Thymus (tissue), 11 donors: ENCODE measurements around the gene VCP. TPM values are rescaled to one million over a fixed set of nuclear protein-coding genes. Genes with fewer than 3 reads are reported as not detected.
A peak's percentile ranks its signal among the peaks of the same experiment; 100 is the strongest.

Experiments
- DNase-seq, 9 donors: peaks; one replicate each; pipeline ENCODE4 v3.0.0-alpha.2; 2013; ENCODE audit warnings: low spot score in 9 of 9, low read depth in 6 of 9, missing footprints in 1 of 9
- H3K27ac ChIP-seq, 2 donors: one replicate each; pipeline ENCODE4 v1.5.1; 2013; ENCODE audit warnings: control low read depth in 1 of 2, low read depth in 1 of 2, low read length in 1 of 2, mild to moderate bottlenecking in 1 of 2, moderate library complexity in 1 of 2
- H3K27me3 ChIP-seq, 2 donors: one replicate each; pipeline ENCODE4 v1.5.1; 2013; ENCODE audit warnings: low read length in 1 of 2; ENCODE audit not compliant: control insufficient read depth in 2 of 2, insufficient read depth in 1 of 2
- H3K36me3 ChIP-seq, 2 donors: one replicate each; pipeline ENCODE4 v1.5.1; 2013; ENCODE audit warnings: low read length in 1 of 2, mild to moderate bottlenecking in 1 of 2, moderate library complexity in 1 of 2; ENCODE audit not compliant: control insufficient read depth in 2 of 2, insufficient read depth in 2 of 2
- H3K4me1 ChIP-seq, 2 donors: one replicate each; pipeline ENCODE4 v1.5.1; 2013; ENCODE audit warnings: low read length in 2 of 2; ENCODE audit not compliant: control insufficient read depth in 2 of 2, insufficient read depth in 2 of 2
- H3K4me3 ChIP-seq, 2 donors: one replicate each; pipeline ENCODE4 v1.5.1; 2013; ENCODE audit warnings: low read length in 2 of 2, control low read depth in 1 of 2, mild to moderate bottlenecking in 1 of 2
- H3K9me3 ChIP-seq, 2 donors: one replicate each; pipeline ENCODE4 v1.5.1; 2013; ENCODE audit warnings: low read length in 1 of 2, mild to moderate bottlenecking in 1 of 2; ENCODE audit not compliant: control insufficient read depth in 2 of 2, insufficient read depth in 1 of 2
- WGBS: extraction: QIAGEN DNeasy Blood & Tissue Kit; methylation state at CpG from one replicate; pipeline ENCODE4 v1.1.7; 2013; 5-methylcytosine and 5-hydroxymethylcytosine counted together
- polyA plus RNA-seq: library from polyadenylated mRNA; stranded (reverse); fragments of 200-250 nt; gene quantifications from one replicate; pipeline ENCODE4 v1.2.3, GENCODE V29; 2013
- total RNA-seq: library from RNA; stranded (reverse); fragments of 120-200 nt; gene quantifications from one replicate; pipeline ENCODE4 v1.2.4, GENCODE V29; 2013
- donor health status: healthy.

The VCP gene
- total and polyA plus RNA-seq, 2 donors: 71.1 to 227 TPM

- Histone ChIP-seq H3K27me3 (peaks cover 0 to 4% of the 10 kb centered on the region in 2 donors), H3K27ac (peak overlapping the region; percentile 20 to 40), H3K4me3 (no peak overlapping the region), H3K36me3 (peaks cover 8 to 10% of the 10 kb centered on the region in 2 donors), H3K4me1 (peaks cover 40 to 62% of the 10 kb centered on the region in 2 donors), H3K9me3 (peaks cover 0 to 1% of the 10 kb centered on the region in 2 donors)
- 97% methylated on average over 3 of the region's 3 CpGs for WGBS
- DNase-seq: no peak
Observed at GRCh38 chr9:35112257-35113020, 40.0 kb upstream of the VCP start.

- DNase-seq: peak; percentile 85 to 97 (median 91)
- peaks cover 37 to 51% of the 10 kb centered on the region in 2 donors for H3K4me1 ChIP-seq
- WGBS: 3% methylated on average over 57 of the region's 57 CpGs
Observed at GRCh38 chr9:35111001-35111933, 38.8 kb upstream of the VCP start.

GRCh38 chr9:35110327-35110761 is 37.9 kb upstream of the VCP start:
- Histone ChIP-seq H3K36me3 (peaks cover 25 to 29% of the 10 kb centered on the region in 2 donors), H3K27me3 (no peaks in the 10 kb centered on the region), H3K9me3 (peaks cover 0 to 1% of the 10 kb centered on the region in 2 donors), H3K27ac (no peak overlapping the region), H3K4me3 (no peak overlapping the region), H3K4me1 (peaks cover 35 to 43% of the 10 kb centered on the region in 2 donors)
- WGBS: 66% methylated on average over 3 of the region's 3 CpGs
- DNase-seq: no peak

More at GRCh38 chr9:35111001-35111933, 38.8 kb upstream of the VCP start:
- peaks cover 20% of the 10 kb centered on the region in 2 donors for H3K36me3 ChIP-seq
- H3K9me3 ChIP-seq: peaks cover 0 to 1% of the 10 kb centered on the region in 2 donors
- H3K4me3 ChIP-seq: peak overlapping the region; percentile 52 to 65
- H3K27ac ChIP-seq: peak overlapping the region; percentile 43 to 74
- H3K27me3 ChIP-seq: no peaks in the 10 kb centered on the region

GRCh38 chr9:35108946-35109575 is 36.6 kb upstream of the VCP start:
- H3K9me3 ChIP-seq: peaks cover 0 to 1% of the 10 kb centered on the region in 2 donors
- peaks cover 22 to 30% of the 10 kb centered on the region in 2 donors for H3K4me1 ChIP-seq
- no peak for DNase-seq
- no peak overlapping the region for H3K27ac ChIP-seq
- no peaks in the 10 kb centered on the region for H3K27me3 ChIP-seq
- H3K4me3 ChIP-seq: no peak overlapping the region
- 68% methylated on average over 8 of the region's 8 CpGs for WGBS
- H3K36me3 ChIP-seq: peaks cover 34% of the 10 kb centered on the region in 2 donors

- Histone ChIP-seq H3K4me3 (no peak overlapping the region), H3K4me1 (peaks cover 20 to 28% of the 10 kb centered on the region in 2 donors), H3K27me3 (no peaks in the 10 kb centered on the region), H3K27ac (no peak overlapping the region), H3K36me3 (peaks cover 34% of the 10 kb centered on the region in 2 donors), H3K9me3 (peaks cover 0 to 1% of the 10 kb centered on the region in 2 donors)
- 95% methylated on average over 6 of the region's 6 CpGs for WGBS
- no peak for DNase-seq
Observed at GRCh38 chr9:35108461-35108860, 36.0 kb upstream of the VCP start.

GRCh38 chr9:35107297-35108290 is 35.2 kb upstream of the VCP start:
- H3K36me3 ChIP-seq: peaks cover 34% of the 10 kb centered on the region in 2 donors
- no peak overlapping the region for H3K4me3 ChIP-seq
- DNase-seq: no peak
- H3K27me3 ChIP-seq: no peaks in the 10 kb centered on the region
- H3K9me3 ChIP-seq: peaks cover 0 to 1% of the 10 kb centered on the region in 2 donors
- peaks cover 23 to 26% of the 10 kb centered on the region in 2 donors for H3K4me1 ChIP-seq
- 89% methylated on average over 18 of the region's 18 CpGs for WGBS
- H3K27ac ChIP-seq: no peak overlapping the region

- Histone ChIP-seq H3K27ac (no peak overlapping the region), H3K36me3 (peaks cover 34 to 40% of the 10 kb centered on the region in 2 donors), H3K4me1 (peaks cover 25 to 29% of the 10 kb centered on the region in 2 donors), H3K27me3 (no peaks in the 10 kb centered on the region), H3K4me3 (no peak overlapping the region), H3K9me3 (peaks cover 0 to 1% of the 10 kb centered on the region in 2 donors)
- DNase-seq: no peak
- WGBS: 97% methylated on average over 7 of the region's 7 CpGs
Observed at GRCh38 chr9:35106343-35106730, 33.9 kb upstream of the VCP start.
